Measurements from ENCODE around the gene SAA1.

DNA sequence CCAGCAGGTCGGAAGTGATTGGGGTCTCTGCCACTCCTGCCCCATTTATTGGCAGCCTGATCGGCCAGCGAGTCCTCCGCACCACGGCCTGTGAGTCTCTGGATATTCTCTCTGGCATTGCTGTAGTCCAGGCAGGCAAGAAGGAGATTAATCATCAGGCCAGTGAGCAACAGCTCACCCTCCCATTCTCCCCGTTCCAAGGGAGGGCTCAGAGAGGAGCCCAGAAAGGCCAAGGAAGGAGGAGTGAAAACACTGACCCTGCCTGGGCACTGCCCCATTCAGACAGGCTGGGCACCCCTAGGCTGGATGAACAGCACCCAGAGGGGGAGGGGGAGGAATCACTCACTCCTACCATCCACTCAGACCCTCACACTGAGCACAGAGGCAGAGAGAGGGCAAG lies 20.7 kb upstream of the SAA1 start:
- TF ChIP-seq, protein P1, sequence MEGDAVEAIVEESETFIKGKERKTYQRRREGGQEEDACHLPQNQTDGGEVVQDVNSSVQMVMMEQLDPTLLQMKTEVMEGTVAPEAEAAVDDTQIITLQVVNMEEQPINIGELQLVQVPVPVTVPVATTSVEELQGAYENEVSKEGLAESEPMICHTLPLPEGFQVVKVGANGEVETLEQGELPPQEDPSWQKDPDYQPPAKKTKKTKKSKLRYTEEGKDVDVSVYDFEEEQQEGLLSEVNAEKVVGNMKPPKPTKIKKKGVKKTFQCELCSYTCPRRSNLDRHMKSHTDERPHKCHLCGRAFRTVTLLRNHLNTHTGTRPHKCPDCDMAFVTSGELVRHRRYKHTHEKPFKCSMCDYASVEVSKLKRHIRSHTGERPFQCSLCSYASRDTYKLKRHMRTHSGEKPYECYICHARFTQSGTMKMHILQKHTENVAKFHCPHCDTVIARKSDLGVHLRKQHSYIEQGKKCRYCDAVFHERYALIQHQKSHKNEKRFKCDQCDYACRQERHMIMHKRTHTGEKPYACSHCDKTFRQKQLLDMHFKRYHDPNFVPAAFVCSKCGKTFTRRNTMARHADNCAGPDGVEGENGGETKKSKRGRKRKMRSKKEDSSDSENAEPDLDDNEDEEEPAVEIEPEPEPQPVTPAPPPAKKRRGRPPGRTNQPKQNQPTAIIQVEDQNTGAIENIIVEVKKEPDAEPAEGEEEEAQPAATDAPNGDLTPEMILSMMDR (optimal IDR thresholded peaks at IDR 0.05 in 1 of 3, IDR thresholded peaks at IDR 0.05 in 1 of 3, conservative IDR thresholded peaks at IDR 0.05 in 1 of 3; ENCODE audit: extremely low read depth in 1 of 3, insufficient read depth in 2 of 3, low read length in 3 of 3), result no peak
- TF ChIP-seq EZH2 (IDR thresholded peaks at IDR 0.05; ENCODE audit: low read length), result no peak

All from keratinocyte (primary cell).